Measurements from ENCODE around the gene TCN2. TPM values are rescaled to one million over a fixed set of nuclear protein-coding genes. Genes with fewer than 3 reads are reported as not detected.

The TCN2 gene
- total RNA-seq, 120 experiments from 2014 or later: 6.7 to 36.0 (median 16.1) TPM

Other genes starting within 250 kb of the TCN2 start
- gene RNF215, start 219.8 kb upstream of the TCN2 start, total RNA-seq: 10 to 100 TPM; 18.9 to 55.4 (median 34.4) TPM
- 100 to 1,000 TPM in 7 of 120 experiments, 10 to 100 TPM in 113; 48.9 to 142 (median 72.0) TPM for gene SEC14L2, start 210.2 kb upstream of the TCN2 start, total RNA-seq
- gene MTFP1, start 181.4 kb upstream of the TCN2 start, total RNA-seq: 10 to 100 TPM in 3 of 120 experiments, 1 to 10 TPM in 117; 1.3 to 14.2 (median 4.0) TPM
- under 1 TPM in 3 of 120 experiments, not detected in 117; 0.22 to 0.66 (median 0.25) TPM for gene SEC14L3, start 135.2 kb upstream of the TCN2 start, total RNA-seq
- 1 to 10 TPM in 10 of 120 experiments, under 1 TPM in 93, not detected in 17; 0.11 to 1.6 (median 0.48) TPM for gene SEC14L4, start 101.5 kb upstream of the TCN2 start, total RNA-seq
- 1 to 10 TPM; 1.1 to 7.5 (median 3.4) TPM for gene SEC14L6, start 60.4 kb upstream of the TCN2 start, total RNA-seq
- 10 to 100 TPM in 89 of 120 experiments, 1 to 10 TPM in 31; 3.1 to 57.7 (median 16.1) TPM for gene GAL3ST1, start 32.5 kb upstream of the TCN2 start, total RNA-seq
- 10 to 100 TPM; 32.3 to 60.0 (median 44.4) TPM for gene PES1, start 15.3 kb upstream of the TCN2 start, total RNA-seq
- gene SLC35E4, start 28.6 kb downstream of the TCN2 start, total RNA-seq: 10 to 100 TPM in 100 of 120 experiments, 1 to 10 TPM in 20; 8.0 to 18.4 (median 11.5) TPM
- 10 to 100 TPM in 91 of 120 experiments, 1 to 10 TPM in 29; 6.2 to 23.2 (median 12.1) TPM for gene DUSP18, start 60.7 kb downstream of the TCN2 start, total RNA-seq
- gene OSBP2, start 87.7 kb downstream of the TCN2 start, total RNA-seq: 10 to 100 TPM; 27.3 to 54.6 (median 40.0) TPM

Data from dorsolateral prefrontal cortex (tissue), 118 donors.